GM21381 (cell line): Measurements from ENCODE around the gene GJD3.

Source experiments
- ATAC-seq: cut with Tn5 transposase; IDR thresholded peaks from one replicate; pipeline ENCODE4 v1.9.1; 2021; ENCODE audit warnings: mild to moderate bottlenecking, moderate library complexity; ENCODE audit not compliant: unreplicated experiment

Gene GJD3

GRCh38 chr17:40325156-40326013 lies 39.2 kb downstream of the GJD3 start:
- ATAC-seq, result no peak

DNA sequence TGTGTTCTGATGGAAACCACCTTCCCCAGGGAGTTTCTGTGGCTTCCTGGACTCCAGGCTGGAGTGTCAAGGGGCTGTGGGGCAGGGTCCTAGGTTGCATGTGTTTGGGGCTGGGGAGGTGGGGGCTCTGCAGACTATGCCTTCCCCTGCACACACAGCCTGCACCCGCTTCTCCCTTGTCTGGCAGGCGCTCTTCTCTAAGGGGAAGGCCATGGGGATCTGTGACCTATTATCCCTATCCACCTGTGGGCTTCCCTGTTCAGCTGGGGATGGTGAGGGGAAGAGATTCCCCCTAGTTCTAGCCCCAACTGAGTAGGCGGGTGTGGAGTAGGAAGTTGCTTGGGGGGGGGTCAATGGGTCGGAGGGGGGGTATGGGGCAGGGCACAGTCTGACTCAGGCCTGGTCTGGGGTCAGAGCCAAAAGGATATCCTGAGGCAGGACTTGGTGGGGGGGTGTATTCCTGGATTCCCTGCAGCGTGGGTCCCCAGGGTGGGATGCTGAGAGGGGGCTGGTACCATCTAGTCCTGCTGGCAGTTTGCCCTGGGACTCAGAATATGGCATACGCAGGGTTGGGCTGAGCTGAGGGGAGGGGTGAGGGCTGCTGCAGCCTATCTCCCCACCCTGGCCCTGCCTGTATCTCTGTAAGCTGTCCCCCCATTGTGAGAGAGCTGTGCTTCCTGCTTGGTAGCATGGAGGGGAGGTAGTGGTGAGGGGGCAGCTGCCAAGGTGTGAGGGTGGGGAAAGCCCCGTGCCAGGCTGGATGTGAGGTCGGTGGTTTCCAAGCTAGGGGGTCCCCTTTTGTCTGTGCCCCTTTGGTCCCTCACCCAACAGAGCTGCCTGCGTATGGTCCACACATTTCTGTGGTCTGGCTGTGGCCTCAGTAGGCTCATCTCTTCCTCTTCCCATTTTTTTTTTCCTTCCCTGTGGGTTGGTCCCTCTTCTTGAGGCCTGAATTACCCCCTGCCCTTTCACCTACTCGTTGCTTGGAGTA lies 40.9 kb downstream of the GJD3 start:
- peak; percentile 22 for ATAC-seq

GRCh38 chr17:40322358-40323315 lies 41.9 kb downstream of the GJD3 start:
- ATAC-seq, result peak; percentile 31

GRCh38 chr17:40321961-40322357 lies 42.6 kb downstream of the GJD3 start:
- ATAC-seq, result no peak

GRCh38 chr17:40321524-40321929 lies 43.0 kb downstream of the GJD3 start:
- no peak for ATAC-seq

GRCh38 chr17:40320756-40321523 lies 43.6 kb downstream of the GJD3 start:
- no peak for ATAC-seq

- ATAC-seq, result no peak
Observed at GRCh38 chr17:40319651-40320540, 44.6 kb downstream of the GJD3 start.

- ATAC-seq, result no peak
Observed at GRCh38 chr17:40318830-40319391, 45.6 kb downstream of the GJD3 start.

- peak; percentile 49 for ATAC-seq
Observed at GRCh38 chr17:40317880-40318829, 46.4 kb downstream of the GJD3 start.

GRCh38 chr17:40317345-40317873 lies 47.1 kb downstream of the GJD3 start:
- no peak for ATAC-seq

DNA sequence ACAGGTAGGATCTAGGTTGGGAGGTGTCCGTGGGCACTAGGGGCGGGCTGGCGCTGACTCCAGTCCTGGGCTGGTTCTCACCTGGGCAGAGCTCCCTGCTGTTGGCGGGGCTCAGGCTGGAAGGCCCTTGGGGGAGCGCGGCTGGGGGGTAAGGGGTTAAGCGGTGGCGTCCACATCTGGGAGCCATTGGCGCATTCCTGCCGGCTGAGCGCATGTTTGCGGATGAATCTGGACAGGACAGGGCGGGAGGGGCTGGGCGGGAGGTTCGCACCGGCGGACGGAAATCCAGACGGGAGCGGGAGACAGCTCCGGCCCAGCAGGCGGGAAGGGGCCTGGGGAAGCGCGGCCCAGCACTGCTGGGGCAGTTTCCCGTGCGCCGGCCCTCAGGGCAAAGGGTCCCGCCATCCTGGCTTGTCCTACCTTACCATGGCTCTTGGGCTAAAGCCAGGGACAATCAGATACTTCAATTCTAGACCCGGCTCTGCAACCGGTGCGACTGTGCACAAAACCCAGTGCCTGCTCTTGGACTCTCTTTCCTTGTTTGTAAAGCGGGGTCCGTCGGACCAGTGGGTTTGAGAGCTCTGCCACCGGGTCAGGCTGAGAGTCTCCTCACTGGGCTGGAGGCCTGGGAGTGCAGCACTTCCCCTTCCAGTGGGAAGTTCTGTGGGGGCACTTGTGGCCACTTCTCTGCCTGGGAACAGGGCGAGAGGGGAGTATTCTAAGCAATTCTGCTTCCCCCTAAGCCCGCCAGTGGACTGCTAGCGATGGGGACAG lies 47.8 kb downstream of the GJD3 start:
- no peak for ATAC-seq

DNA sequence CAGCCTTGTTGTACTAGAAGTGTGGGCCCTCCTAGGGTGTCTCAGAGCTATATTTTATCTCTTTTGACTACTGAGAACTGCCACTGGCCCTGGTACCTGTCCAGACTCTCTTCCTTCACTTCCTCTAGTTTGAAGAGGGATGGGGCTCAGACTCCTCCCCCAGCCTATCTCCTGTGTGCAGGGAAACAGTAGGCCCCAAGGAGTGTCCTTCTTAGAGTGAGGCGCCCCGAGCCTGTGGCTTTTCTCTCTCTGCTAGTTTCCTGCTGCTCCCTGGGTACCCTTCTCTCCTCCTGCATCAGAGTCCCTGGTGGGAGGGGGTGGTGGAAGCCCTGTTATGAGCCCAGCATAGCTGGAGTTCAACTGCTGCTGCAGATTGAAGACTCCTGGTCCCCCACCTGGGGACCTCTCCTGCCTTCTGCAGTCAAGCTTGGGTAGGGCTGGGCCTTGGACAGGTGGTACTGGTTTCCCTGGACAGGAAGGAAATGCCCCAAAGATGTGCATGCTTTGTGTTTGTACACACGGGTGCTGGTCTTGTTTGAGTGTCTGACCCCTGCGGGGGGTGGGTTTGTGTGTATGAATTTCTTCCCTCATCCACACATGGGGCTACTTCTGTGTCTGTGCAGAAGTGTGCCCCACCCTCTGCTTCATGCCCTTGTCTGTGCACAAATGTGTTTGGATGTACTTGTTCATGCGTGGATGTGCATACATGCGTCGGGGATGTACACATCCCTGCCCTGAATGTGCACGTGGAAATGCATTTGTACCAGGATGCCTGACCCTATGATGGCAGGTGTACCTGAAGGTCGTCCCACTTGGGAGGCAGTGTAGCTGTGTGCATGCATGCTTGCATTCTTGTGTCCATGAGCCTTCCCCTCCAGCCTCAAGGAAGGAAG lies 48.6 kb downstream of the GJD3 start:
- no peak for ATAC-seq

DNA sequence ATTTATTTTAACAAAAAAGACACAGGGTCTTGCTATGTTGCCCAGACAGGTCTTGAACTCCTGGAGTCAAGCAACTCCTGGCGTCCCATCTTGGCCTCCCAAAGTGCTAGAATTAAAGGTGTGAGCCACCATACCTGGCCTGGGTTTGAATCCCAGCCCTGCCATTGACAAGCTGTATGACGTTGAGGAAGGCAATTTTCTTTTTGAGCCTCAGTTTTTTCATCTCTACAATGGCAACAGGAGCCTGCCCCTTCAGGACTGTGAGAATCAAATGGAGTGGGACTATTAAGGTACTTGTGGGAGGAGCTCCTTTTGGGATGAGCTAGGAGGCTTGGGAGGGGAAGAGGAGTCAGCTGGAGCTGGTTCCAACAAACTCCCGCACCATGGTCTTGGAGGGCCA lies 49.3 kb downstream of the GJD3 start:
- no peak for ATAC-seq

- ATAC-seq, result no peak
Observed at GRCh38 chr17:40314584-40314956, 50.0 kb downstream of the GJD3 start.
